ENCODE measurements around the gene VANGL2. TPM values are rescaled to one million over a fixed set of nuclear protein-coding genes. Genes with fewer than 3 reads are reported as not detected.

VANGL2 gene
- total RNA-seq, 1 donor from 2014 or later = 7.2 TPM

DNA sequence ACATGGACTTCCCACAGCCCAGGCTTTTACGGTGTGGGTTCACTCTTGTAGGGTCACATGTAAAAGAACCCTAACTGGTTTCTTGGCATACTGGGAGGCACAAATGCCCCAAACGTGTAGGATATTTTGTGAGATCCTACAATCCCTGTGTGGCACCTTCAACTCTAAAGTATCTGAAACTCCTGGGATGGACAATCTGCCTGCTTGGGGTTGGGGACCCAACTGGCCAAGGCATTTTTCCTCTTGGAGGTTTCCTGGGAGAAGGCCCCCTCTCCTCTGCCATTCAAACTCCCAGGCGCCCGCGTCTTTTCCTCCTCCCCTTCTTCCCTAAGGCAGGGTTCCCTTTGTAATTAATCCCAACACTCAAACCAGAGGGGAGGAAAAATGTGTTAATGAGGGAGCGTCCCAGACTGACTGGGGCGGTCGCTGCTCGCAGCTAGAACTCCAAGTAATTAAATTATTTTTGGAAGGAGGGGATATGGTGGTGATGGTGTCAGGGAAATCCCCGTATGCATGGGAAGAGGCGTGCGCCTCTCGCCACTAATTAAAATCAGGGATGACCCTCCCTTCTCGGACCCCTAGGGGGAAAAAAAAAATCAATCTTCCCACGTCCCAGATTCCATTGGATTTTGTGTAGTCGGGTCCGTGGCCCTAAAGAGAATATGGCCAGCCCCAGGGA, 681 bp upstream of the VANGL2 start:
- TF ChIP-seq, protein P1, sequence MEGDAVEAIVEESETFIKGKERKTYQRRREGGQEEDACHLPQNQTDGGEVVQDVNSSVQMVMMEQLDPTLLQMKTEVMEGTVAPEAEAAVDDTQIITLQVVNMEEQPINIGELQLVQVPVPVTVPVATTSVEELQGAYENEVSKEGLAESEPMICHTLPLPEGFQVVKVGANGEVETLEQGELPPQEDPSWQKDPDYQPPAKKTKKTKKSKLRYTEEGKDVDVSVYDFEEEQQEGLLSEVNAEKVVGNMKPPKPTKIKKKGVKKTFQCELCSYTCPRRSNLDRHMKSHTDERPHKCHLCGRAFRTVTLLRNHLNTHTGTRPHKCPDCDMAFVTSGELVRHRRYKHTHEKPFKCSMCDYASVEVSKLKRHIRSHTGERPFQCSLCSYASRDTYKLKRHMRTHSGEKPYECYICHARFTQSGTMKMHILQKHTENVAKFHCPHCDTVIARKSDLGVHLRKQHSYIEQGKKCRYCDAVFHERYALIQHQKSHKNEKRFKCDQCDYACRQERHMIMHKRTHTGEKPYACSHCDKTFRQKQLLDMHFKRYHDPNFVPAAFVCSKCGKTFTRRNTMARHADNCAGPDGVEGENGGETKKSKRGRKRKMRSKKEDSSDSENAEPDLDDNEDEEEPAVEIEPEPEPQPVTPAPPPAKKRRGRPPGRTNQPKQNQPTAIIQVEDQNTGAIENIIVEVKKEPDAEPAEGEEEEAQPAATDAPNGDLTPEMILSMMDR (conservative IDR thresholded peaks at IDR 0.05; ENCODE audit: low read depth, low read length) = no peak
- peak overlapping the region; percentile 69 for H3K4me3 ChIP-seq (ENCODE audit: low read depth, low read length)
- DNase-seq (ENCODE audit: low read depth) = no peak

DNA sequence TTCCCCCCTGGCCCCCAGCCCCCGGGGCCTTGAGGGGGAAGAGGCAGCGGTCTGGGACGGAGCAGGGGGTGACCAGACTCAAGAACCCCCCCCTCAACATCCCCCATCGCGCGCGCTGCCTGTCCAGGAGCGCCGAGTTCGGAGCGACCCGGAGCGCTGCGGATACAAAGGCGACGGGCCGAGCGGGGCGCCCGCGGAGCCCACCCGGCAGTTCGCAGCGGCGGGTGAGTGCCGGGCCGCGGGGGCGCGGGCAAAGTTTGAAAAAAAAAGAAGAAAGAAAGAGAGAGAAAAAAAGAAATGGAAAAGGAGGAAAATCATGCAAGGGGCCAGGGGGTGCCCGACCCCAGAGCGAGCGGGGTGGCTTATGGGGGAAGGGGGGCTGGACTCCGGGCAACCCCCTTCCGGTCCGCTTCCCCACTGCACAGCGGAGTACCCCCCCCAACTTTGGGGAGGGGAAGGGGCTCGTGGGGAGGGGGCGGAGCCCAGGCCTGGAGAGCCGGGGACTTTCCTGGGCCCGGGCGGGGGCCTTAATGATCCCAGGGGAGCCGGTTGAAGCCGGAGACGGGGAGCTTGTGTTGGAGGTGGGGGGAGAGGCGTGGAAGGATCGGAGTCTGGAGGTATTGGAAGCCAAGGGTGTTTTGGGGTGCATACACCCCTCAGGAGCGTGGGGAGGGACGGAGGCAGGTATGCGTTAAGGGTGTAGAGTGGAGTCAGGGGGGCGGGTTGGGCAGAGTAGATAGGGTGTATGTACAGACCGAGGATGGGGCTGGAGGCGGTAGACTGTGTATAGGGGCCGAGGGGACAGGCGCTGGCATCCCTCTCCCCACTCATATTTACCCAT, 502 bp downstream of the VANGL2 start:
- TF ChIP-seq, protein P1 (conservative IDR thresholded peaks at IDR 0.05; ENCODE audit: low read depth, low read length) = no peak
- no peak for DNase-seq (ENCODE audit: low read depth)
- peak overlapping the region; percentile 69 for H3K4me3 ChIP-seq (ENCODE audit: low read depth, low read length)

DNA sequence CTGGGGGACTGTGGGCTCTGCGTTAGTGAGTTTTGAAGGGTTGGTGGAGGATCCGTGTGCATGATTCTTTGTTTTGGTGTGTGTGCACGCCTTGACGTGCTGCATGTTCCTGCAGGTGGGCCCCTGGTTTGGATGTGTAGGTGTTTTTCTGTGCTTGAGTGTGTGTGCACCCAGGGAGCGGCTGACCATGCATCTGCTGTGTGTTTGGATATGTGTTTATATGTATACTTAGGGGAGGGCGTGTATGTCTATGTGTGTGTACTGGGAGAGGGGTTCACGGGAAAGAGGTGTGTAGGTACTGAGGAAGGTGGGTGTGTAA, 1.1 kb downstream of the VANGL2 start:
- H3K4me3 ChIP-seq (ENCODE audit: low read depth, low read length) = peak overlapping the region; percentile 69
- no peak for DNase-seq (ENCODE audit: low read depth)
- TF ChIP-seq, protein P1 (conservative IDR thresholded peaks at IDR 0.05; ENCODE audit: low read depth, low read length) = no peak

DNA sequence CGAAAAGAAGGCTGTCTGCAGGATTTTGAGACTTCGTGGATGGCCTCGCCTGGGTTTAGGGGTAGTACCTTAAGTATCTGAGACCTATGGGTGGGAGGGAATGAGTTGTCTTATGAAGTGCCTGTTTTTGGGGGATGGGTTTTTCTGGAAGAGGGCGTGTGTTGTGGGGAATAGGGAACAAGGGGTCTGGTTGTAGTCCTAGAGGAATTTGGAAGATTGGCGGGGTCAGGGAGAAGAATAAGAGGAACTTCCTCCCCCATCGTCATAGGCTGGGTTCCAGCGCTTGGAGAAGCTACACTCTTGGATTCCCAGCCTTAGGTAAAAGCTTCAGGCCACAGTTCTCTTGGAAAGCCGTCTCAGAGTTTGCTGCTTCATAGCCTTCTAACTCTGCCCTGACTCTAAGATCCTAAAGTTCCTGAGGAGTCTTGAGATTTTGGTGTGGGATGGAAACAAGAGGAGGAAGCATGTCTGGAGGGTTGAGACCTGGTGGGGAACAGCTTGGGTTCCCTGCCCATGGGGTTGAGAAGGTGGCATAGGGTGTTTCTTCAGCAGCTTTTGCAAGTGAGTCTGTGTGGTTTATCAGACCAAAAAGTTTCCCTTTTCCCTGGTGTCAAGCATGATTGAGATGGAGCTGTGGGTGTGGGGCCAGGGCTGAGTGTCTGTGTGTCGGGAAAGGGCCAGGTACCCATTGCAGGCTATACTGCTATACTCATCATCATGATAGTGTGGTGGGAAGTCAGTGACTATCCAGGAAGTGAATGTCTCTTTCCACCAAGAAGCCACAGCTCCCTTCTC, 1.8 kb downstream of the VANGL2 start:
- TF ChIP-seq, protein P1 (conservative IDR thresholded peaks at IDR 0.05; ENCODE audit: low read depth, low read length) = no peak
- no peak for DNase-seq (ENCODE audit: low read depth)
- no peak overlapping the region for H3K4me3 ChIP-seq (ENCODE audit: low read depth, low read length)

DNA sequence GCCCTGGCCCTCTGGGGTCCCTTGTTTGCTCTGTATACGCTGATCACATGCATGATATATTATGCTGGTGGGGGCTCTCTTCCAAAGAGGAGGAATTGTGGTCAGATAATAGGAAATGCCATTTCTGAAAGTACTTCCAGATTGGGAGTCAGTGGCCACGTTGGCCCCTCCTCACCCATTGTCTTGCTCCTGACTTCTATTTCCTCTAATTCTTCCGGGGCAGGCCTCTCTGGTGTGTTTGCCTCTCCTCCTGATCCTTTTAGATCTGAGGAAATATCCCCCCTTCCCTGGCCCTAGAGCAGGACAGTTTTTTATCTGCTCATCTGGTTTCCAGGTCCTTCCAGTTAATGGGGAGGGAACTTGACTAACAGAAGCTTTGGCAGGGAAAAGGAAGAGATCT, 2.9 kb downstream of the VANGL2 start:
- TF ChIP-seq, protein P1 (conservative IDR thresholded peaks at IDR 0.05; ENCODE audit: low read depth, low read length) = no peak
- no peak overlapping the region for H3K4me3 ChIP-seq (ENCODE audit: low read depth, low read length)
- no peak for DNase-seq (ENCODE audit: low read depth)

DNA sequence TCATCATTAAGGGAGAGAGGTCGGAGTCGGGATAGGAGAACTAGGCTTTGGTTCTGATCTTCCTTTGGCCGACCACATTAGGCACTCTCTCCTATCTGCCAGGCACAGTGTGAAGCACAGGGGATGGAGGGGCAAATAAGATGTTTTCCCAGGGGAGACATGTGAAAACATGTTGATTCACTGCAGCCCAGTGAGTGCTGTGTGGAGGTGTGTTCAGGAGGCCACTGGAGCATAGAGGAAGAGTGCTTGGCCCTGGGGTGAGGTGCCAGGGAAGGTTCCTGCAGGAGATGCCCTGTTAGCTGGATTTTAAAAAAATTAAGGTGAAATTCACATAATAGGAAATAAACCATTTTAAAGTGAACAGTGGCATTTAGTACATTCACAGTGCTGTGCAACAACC, 3.7 kb downstream of the VANGL2 start:
- TF ChIP-seq, protein P1 (conservative IDR thresholded peaks at IDR 0.05; ENCODE audit: low read depth, low read length) = no peak
- no peak overlapping the region for H3K4me3 ChIP-seq (ENCODE audit: low read depth, low read length)
- DNase-seq (ENCODE audit: low read depth) = no peak
